ENCODE data around the gene EFHC1.
A peak's percentile ranks its signal among the peaks of the same experiment; 100 is the strongest.
"Not testable (repeated sequence)": the region's sequence is repeated elsewhere in the genome, so short reads cannot be mapped to it uniquely, and the experiment has no call there.

The EFHC1 gene

DNA sequence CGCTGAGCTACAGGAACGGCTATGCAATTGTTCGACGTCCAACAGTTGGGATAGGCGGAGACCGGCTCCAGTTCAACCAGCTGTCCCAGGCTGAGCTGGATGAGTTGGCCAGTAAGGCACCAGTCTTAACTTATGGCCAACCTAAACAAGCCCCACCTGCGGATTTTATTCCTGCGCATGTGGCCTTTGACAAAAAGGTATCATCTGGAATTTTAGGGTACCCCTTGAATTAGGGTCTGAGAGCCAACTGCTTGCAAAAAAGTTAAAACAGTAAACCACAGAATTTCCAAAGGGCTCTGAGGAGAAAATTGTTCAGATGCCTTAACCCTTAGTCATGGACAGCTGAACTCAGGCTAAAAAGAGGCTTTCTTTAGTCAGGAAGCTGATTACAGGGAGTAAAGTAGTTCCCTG is 3.8 kb downstream of the EFHC1 start:
- TF ChIP-seq, protein P1, sequence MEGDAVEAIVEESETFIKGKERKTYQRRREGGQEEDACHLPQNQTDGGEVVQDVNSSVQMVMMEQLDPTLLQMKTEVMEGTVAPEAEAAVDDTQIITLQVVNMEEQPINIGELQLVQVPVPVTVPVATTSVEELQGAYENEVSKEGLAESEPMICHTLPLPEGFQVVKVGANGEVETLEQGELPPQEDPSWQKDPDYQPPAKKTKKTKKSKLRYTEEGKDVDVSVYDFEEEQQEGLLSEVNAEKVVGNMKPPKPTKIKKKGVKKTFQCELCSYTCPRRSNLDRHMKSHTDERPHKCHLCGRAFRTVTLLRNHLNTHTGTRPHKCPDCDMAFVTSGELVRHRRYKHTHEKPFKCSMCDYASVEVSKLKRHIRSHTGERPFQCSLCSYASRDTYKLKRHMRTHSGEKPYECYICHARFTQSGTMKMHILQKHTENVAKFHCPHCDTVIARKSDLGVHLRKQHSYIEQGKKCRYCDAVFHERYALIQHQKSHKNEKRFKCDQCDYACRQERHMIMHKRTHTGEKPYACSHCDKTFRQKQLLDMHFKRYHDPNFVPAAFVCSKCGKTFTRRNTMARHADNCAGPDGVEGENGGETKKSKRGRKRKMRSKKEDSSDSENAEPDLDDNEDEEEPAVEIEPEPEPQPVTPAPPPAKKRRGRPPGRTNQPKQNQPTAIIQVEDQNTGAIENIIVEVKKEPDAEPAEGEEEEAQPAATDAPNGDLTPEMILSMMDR (conservative IDR thresholded peaks at IDR 0.05; ENCODE audit: control insufficient read depth, insufficient read depth, low read depth, low read length), result no peak
- DNase-seq (ENCODE audit: low read depth), result peak; percentile 84
- no peak overlapping the region for H3K4me3 ChIP-seq (ENCODE audit: control insufficient read depth, low read depth, low read length)

DNA sequence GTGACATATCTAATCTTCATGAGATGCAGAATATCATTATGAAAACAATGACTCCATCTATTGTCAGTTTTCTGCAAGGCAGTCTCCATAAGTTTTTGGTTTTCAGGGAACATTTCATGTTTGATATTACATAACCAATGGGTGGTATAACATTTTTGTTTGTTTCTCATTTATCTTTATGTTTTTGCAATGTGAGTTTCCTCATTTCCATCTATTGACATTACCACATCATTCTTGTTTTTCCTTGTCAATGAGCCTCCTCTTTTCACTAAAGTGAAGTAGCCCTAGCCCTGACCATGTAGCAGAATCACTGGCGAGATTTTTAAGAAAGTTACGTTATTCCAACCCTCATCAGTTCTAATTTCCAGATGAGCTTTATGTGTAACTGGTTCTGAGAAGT is 4.4 kb downstream of the EFHC1 start:
- DNase-seq (ENCODE audit: low read depth), result no peak
- no peak overlapping the region for H3K4me3 ChIP-seq (ENCODE audit: control insufficient read depth, low read depth, low read length)
- TF ChIP-seq, protein P1 (conservative IDR thresholded peaks at IDR 0.05; ENCODE audit: control insufficient read depth, insufficient read depth, low read depth, low read length), result peak; percentile 10

DNA sequence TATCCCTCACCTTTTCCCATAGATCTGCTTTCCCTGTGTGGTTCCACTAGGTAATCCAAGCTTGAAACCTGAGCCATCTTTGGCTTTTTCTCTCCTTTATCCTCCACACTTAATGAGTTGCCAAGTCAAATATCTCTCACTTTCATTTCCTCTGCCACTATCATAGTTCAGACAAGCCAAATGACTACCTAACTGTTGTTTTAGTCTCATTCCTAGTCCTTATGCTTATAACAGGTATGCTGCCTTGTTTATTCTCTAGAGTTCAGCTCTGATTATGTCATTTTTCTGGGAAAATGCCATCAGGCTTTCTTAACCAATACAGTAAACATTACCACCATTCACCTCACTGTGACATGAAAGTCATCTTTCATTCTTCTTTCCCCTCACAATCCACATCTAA is 6.5 kb downstream of the EFHC1 start:
- no peak for DNase-seq (ENCODE audit: low read depth)
- TF ChIP-seq, protein P1 (conservative IDR thresholded peaks at IDR 0.05; ENCODE audit: control insufficient read depth, insufficient read depth, low read depth, low read length), result no peak
- H3K4me3 ChIP-seq (ENCODE audit: control insufficient read depth, low read depth, low read length), result no peak overlapping the region

DNA sequence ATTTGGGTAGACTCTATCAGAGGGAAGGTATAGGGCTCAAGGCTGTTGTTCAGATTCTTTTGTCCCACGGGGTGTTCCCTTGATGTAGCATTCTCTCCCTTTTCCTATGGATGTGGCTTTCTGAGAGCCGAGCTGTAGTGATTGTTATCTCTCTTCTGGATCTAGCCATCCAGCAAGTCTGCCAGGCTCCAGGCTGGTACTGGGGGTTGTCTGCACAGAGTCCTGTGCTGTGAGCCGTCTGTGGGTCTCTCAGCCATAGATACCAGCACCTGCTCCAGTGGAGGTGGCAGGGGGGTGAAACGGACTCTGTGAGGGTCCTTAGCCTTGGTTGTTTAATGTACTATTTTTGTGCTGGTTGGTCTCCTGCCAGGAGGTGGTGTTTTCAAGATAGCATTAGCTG is 13.2 kb downstream of the EFHC1 start:
- DNase-seq (ENCODE audit: low read depth); H3K4me3 ChIP-seq (ENCODE audit: control insufficient read depth, low read depth, low read length): not testable (repeated sequence)

DNA sequence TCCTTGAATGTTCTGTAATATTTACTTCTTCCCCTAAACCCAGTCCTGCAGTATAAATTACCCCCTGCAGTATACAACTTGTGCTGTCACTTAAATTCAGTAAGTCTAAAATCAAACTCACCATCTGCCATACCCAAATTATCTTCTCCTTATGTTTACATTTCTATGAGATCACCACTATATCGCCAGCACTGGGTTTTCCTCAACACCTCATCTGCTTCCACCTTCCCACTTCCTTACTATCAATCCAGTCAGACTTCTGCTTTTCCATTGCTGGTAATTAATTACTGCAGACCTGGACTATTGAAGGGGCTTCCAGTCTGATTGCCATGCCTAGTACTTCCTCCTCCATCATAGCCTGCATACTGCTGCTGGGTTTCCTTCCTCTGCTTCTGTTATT is 15.2 kb downstream of the EFHC1 start:
- no peak for DNase-seq (ENCODE audit: low read depth)
- TF ChIP-seq, protein P1 (conservative IDR thresholded peaks at IDR 0.05; ENCODE audit: control insufficient read depth, insufficient read depth, low read depth, low read length), result no peak
- H3K4me3 ChIP-seq (ENCODE audit: control insufficient read depth, low read depth, low read length), result no peak overlapping the region

DNA sequence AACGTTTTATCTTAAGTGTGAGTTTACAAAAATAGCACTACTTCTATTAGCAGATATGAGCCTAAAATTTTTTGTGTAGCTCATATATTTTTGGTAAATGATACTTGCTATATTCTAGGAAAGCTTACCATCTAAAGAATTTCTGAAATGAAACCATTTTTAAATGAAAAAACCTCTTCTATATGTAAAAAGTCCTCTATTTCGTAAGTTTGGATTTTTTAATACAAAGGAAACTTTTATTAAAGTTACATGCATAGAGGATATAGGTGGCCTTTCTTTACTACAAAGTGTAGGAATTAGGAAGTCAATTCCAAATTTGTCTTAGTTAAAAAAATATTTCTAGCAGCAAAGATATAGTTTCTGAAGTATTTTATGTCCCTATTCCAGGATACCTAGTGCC is 18.8 kb downstream of the EFHC1 start:
- no peak overlapping the region for H3K4me3 ChIP-seq (ENCODE audit: control insufficient read depth, low read depth, low read length)
- TF ChIP-seq, protein P1 (conservative IDR thresholded peaks at IDR 0.05; ENCODE audit: control insufficient read depth, insufficient read depth, low read depth, low read length), result no peak
- DNase-seq (ENCODE audit: low read depth), result no peak

DNA sequence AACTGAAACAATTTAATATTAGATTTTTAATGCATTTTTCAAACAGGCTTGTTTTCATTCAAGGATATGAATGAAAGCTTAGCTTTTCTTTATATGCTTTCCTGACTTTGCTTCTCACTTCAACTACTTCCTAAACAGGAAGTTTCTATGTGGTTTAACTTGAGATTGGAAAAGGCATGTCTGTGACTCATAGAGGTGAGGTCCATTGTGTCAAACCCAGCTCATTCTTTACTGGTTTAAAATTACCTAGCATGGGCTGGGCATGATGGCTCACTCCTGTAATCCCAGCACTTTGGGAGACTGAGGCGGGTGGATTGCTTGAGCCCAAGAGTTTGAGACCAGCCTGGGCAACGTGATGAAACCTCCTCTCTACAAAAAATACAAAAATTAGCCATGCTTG is 34.4 kb downstream of the EFHC1 start:
- H3K4me3 ChIP-seq (ENCODE audit: control insufficient read depth, low read depth, low read length), result no peak overlapping the region
- TF ChIP-seq, protein P1 (conservative IDR thresholded peaks at IDR 0.05; ENCODE audit: control insufficient read depth, insufficient read depth, low read depth, low read length), result no peak
- peak; percentile 6 for DNase-seq (ENCODE audit: low read depth)
